GM08714 (cell line): Measurements from ENCODE around the gene WRAP73.

Experiments used
- H3K4me3 ChIP-seq: fragments of 200-500 bp; sonication (Bioruptor generic); 2 replicates; pipeline ENCODE4 v1.5.1; 2014; ENCODE audit warnings: mild to moderate bottlenecking, low read length, inconsistent platforms
- ZNF274 ChIP-seq: IDR thresholded peaks from 2 replicates; pipeline ENCODE4 v1.6.1; 2012; ENCODE audit warnings: mild to moderate bottlenecking, low read depth, low read length

WRAP73 gene

DNA sequence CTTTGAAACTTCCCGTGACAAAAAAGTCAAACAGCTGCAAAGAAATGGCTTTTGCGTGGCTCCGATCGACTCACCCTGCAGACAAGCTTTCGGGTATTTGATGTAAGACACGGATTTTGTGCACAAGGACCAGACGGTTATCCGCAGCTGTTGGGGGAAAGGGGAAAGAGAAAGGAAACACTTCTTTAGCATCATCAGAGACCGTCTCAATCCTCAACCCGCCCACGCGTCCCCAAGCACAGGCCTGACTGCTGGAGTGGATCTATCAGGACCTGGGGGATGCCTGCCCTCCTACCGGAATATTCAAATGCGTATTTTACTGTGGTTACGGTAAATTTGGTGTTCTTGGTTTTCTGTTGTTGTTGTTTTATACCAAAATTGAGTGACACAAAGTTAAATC lies 11.2 kb downstream of the WRAP73 start:
- TF ChIP-seq ZNF274, result no peak
- H3K4me3 ChIP-seq, result no peak overlapping the region

DNA sequence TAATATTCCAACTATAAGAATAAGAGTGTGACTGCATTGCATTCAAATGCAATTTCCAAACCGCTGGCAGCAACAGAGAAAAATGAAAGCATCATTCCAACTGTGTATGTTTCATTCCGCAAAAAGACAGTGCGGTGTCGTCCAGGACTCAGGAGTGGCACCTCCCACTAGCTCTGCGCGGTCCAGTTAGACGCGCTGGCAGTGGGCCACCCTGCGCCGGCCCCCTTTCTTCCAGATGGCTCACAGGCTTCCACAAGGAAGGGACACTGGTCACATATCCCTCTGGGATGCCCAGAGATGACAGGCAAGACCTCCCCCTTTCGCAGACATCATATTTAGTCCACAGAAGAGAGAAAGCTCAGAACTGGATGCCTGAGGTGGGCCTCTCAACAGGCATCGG lies 11.9 kb downstream of the WRAP73 start:
- no peak for TF ChIP-seq ZNF274

DNA sequence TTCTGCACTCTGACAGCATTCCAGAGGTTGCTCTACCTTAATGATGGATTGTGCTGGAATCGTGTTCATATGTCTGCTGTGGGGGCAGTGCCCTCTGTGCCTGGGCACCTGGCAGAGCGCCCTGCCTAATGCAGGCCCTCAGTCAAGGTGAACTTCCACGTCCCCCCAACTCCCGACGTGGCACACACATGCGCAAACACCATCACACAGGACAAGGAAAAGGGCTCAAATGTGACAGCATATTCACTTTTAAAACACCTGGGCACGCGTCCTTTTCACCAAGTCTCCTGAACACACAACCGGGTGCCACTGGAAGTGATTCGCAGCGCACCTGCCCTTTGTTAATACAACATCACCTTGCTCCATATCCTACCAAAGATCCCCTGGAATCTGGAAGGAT lies 13.4 kb downstream of the WRAP73 start:
- TF ChIP-seq ZNF274, result no peak

More for the DNA sequence above, 11.9 kb downstream of the WRAP73 start:
- H3K4me3 ChIP-seq, result no peak overlapping the region

DNA sequence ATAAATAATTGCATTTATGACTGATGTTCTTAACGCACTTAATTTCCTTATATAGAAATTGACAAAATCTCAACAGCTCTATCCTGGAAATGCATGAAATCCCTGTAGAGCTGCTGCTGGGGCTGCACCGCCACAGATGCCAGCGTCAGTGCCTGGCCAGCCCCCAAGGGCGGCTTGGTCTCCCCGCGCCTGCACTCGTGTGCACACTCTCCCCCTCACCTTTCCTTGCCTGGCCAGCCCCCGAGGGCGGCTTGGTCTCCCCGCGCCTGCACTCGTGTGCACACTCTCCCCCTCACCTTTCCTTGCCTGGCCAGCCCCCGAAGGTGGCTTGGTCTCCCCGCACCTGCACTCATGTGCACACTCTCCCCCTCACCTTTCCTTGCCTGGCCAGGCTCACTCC lies 13.8 kb downstream of the WRAP73 start:
- no peak for TF ChIP-seq ZNF274
- no peak overlapping the region for H3K4me3 ChIP-seq

More for the DNA sequence above, 13.4 kb downstream of the WRAP73 start:
- no peak overlapping the region for H3K4me3 ChIP-seq

DNA sequence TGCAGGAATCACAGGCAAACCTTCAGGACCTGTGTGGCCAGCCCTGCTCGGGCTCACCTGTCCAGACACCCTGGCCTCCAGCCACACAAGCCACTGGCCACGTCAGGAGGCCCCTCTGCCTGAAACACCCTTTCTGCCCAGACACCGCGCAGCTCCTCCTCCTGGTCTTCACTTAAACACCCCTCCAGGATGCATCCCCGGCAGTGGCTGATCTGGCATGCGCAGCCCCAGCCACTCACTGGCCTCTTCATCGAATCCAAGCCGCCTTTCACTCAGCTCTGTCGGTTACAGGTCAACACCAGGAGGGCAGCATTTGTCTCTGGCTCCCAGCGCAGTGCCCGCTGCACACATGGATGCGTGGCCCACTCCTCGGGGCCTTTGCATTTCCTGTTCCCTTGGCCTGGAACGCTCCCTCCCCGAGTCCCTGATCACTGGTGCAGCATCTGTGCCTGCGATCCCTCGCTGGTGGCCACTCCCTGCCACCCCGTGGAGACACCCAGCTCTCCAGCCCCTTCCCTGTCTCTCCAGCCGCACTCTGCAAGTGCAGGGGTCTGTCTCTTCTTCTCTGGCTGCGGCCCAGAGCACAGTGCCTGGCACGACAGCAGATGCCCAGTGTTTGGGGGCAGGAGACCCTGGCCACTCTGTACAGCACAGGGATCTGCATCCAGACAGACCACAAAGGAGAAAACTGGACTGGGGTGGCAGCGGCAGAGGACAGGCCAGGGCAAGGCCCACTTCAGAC lies 15.7 kb downstream of the WRAP73 start:
- H3K4me3 ChIP-seq, result no peak overlapping the region
- TF ChIP-seq ZNF274, result no peak

DNA sequence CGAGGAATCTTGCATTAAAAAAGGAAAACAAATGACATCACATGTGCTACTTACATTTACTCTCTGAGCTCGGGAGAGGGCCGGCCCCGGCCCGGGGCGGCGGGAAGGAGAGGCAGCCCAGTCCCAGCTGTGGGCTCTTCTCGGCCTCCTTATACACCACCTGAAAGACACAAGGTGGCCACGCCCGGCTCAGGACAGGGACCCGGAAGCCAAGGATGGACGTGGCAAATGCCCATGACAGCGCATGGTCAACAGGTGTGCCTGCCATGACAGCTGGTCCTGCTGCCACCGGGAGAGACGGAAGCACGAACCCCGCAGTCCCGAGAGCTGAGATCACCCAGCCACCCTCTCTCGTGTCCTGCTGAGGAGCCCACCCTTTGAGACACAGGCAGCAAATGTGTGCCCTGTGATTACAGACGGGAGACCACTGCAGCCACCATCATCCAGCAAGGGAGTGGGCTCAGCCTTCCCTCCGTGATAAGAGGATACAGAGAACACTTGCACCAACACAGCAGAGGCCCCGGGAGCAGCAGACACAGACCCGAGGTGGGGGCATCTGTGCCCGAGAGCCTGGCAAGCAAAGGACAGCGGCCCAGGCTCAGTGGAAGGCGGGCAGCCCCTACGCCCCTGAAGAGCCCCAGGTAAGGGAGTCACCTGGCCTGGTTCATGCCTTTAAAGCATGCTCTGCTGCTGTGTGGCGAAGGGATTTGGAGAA lies 16.4 kb downstream of the WRAP73 start:
- TF ChIP-seq ZNF274, result no peak

DNA sequence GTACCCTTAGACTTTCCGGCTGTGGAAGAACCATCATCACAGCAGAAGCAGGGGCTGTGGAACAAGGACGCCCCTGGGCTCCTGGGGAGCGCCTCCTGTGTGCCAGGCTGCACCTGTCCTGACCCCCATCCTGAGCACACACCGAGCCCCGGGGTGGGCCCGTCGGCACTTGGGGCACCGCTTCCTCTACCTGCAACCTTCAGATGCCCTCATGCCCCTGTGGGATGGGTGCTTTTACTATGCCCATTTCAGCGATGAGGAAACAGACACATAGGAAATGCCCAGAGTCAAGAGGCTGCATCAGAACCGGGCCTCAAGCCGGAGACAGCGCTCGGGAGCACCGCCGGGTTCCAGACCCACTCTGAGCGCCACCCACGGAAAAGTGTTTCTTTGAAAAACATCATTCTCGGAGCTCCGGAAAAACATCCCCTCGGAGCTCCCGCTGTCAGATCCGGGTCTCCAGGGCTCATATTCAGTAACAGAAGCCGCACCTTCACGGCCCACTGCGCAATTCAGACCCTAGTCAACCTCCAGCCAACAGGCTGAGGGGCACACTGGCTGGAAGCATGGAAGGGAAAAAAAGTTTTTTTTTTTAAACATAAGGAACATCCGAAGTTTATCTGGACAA lies 17.1 kb downstream of the WRAP73 start:
- TF ChIP-seq ZNF274, result no peak
- no peak overlapping the region for H3K4me3 ChIP-seq

More for the DNA sequence above, 16.4 kb downstream of the WRAP73 start:
- H3K4me3 ChIP-seq, result no peak overlapping the region

DNA sequence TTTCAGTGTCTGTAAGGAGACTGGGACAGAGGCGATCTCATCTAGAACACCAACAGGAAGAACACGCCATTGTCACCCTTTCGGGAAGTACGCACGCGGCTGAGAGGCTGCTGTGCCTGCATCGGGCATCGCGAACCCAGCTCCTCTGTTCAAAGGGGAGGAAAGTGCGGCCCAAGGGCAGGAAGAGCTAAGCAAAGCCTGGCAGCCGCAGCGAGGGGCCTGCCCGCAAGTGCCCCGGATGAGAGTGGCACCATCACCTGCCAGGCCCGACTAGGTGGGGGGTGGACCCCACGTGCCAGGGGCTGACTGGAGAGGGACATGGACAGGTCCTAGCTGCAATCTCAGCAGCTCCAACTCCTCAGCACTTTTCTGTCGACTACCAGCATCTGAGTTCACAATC lies 17.6 kb downstream of the WRAP73 start:
- TF ChIP-seq ZNF274, result no peak
- H3K4me3 ChIP-seq, result no peak overlapping the region

DNA sequence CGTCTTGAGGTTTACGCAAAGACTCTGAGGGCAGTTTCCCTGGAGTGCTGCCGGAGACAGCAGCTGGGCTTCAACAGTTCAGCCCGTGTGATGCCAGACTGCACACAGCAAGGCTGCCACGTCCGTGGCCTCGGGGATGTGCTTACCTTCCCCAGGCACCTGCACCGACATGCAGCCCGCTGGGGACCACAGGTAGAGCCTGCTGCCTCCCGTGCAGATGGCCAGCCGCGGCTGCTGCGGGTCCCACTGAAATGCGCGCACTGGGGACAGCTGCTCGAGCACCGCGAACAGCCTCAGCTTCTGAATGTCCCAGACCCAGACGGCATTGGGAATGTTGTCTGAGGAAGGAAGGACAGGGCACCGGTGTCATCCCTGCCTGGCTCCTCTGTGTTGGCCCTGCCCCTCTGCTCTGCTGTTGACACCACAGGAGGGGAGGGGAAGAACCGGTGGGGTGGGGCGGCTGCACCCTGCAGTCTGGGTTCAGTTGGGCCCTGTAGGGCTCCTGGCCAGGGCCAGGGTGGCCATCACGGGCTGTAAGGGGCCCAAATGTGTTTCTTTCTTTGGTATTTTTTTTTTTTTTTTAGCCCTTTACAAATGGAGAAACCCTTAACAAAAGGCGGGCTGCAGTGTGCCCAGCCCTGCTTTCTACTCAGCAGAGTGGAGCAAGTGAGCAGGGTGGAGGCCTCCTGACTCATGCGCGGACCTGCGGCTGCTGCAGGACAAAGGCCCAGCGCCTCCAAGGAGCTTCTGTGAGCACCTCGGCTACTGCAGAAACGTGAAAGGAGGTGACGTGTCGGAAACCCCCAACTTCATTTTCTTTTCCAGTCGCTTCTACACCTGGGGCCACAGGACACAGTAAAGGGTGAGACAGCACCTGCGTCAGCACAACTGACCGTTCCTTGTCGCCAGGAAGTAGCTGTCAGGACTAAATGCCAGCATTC lies 18.3 kb downstream of the WRAP73 start:
- no peak overlapping the region for H3K4me3 ChIP-seq
- TF ChIP-seq ZNF274, result no peak

DNA sequence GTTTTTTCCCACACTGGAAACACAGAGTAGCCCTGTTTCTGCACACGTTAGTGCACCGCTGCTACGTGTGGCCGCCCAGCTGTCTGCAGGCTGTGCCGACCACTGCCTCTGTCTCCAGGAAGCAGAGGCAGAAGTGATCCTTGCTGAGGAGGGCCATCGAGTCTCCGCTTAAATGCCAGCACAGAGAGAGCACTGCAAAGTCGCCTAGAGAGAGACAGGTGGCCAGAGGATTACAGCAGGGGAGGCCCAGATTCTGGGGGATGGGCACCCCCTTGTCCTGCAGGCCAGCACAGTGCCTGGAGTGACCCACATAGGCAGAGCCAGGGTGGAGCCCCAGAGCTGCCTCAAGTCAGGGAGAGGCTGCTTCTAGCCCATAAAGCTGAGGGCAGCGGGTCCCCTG lies 19.0 kb downstream of the WRAP73 start:
- no peak for TF ChIP-seq ZNF274
- no peak overlapping the region for H3K4me3 ChIP-seq

DNA sequence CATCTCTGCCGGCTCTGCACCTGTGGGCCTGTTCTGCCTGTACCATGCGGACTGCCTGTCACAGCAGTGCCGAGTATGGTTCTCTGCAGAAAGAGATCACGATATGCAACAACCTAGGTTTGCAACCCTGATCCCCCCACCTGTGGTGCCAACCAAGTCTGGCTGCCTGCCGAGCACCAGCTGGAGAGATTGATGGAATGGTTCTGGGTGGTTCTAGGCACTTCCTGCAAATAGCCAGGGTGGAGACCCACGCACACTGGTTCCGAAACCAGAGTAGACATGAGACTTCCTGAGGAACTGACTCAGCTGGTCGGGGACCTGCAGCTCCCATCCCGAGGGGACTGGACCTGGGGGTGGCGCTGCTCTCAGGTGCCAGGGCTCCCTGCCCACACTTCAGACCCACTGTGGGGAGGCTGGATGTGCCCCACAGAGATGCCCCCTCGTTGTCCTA lies 19.7 kb downstream of the WRAP73 start:
- no peak overlapping the region for H3K4me3 ChIP-seq

DNA sequence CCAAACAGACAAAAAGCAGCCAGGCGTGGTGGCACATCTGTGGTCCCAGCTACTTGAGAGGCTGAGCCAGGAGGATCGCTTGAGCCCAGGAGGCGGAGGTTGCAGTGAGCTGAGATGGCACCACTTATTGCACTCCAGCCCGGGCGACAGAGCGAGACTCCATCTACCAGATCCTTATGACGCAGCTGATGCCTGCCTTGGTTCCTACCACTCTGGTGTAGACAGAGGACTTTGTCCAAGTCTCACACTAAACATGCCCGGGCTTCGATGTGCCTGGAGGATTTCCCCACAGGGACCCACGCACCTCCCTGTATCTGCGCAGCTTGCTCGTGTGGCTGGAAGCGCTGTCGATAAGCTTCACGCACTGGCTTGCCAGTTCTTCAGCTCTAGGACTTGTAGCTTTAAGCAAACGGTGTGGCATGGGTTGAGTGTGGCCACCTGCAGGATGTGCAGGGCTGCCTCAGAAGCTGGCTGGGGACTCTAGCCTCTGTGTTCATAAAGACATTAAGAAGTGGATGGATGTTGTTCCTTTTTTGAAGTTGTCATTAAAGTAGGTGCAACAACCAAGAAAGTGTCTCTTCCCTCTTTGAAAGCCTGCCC lies 20.2 kb downstream of the WRAP73 start:
- TF ChIP-seq ZNF274, result no peak
- no peak overlapping the region for H3K4me3 ChIP-seq

More for the DNA sequence above, 19.7 kb downstream of the WRAP73 start:
- TF ChIP-seq ZNF274, result no peak

DNA sequence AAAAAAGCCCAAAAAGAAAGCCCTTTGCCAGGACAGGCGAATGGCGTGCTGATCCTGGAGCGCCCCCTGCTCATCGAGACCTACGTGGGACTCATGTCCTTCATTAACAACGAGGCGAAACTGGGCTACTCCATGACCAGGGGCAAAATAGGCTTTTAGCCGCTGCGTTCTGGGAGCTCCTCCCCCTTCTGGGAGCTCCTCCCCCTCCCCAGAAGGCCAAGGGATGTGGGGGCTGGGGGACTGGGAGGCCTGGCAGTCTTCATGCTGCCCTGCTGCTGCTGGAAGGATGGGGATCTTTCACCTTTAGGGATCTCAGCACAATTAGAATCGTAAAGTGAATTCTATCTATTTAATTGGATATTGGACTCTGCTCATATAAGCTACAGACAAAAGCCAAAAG lies 21.5 kb downstream of the WRAP73 start:
- no peak overlapping the region for H3K4me3 ChIP-seq
- no peak for TF ChIP-seq ZNF274

DNA sequence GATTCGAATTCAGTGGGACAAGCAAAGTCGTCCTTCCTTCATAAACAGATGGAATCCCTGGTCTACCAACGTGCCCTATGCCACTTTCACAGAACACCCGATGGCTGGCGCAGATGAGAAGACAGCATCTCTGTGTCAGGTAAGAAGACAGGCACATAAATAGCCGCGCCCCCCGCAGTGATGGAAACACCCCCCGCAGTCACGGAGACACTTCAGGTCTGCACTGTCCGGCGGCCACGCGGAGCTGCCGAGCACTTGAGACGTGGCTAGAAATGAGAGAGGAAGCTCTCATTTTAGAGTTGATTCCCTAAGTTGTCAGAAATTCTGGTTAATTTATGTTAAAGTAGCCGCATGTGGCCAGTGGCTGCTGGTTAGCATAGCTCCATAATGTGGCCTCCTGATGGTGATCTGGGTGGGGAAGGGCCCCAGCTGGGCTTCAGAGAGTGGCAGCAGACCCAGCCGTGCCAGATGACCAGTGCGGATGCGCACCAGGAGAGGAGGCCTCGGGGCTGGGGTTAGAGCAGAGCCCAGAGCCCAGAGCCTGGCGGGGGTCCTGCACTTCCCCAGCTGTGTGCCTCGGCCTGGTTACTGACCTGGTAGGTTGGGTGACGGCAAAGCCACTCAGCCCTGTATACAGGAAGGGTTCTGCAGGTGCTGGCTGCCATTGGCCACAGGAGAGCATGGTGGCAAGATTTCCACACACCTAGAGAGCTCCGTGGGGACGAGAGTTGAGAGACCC lies 22.2 kb downstream of the WRAP73 start:
- TF ChIP-seq ZNF274, result no peak

More for the DNA sequence above, 22.2 kb downstream of the WRAP73 start:
- H3K4me3 ChIP-seq, result no peak overlapping the region
